HT1080 (cell line): ENCODE measurements around the gene ALAS1. TPM values are rescaled to one million over a fixed set of nuclear protein-coding genes. Genes with fewer than 3 reads are reported as not detected.

Source experiments
- DNase-seq: peaks from one replicate; pipeline ENCODE4 v3.0.0-alpha.2; 2015; ENCODE audit warnings: low read depth
- total RNA-seq: library from RNA; depleted of rRNA; stranded (reverse); fragments of >200 nt; shearing (Covaris generic); gene quantifications from 2 replicates; pipeline ENCODE4 v1.2.3, GENCODE V29; 2014; rRNA removed

Gene ALAS1
- total RNA-seq, 1 experiment from 2014 or later, result 71.5 TPM

- no peak for DNase-seq
Observed at GRCh38 chr3:52248816-52249547, 51.0 kb downstream of the ALAS1 start.

- DNase-seq, result no peak
Observed at GRCh38 chr3:52249683-52250082, 51.7 kb downstream of the ALAS1 start.

- no peak for DNase-seq
Observed at GRCh38 chr3:52250122-52250521, 52.2 kb downstream of the ALAS1 start.

- peak; percentile 87 for DNase-seq
Observed at GRCh38 chr3:52253314-52254304, 55.6 kb downstream of the ALAS1 start.

GRCh38 chr3:52254608-52255007 is 56.6 kb downstream of the ALAS1 start:
- no peak for DNase-seq

GRCh38 chr3:52256159-52256558 is 58.2 kb downstream of the ALAS1 start:
- no peak for DNase-seq

- DNase-seq, result no peak
Observed at GRCh38 chr3:52256622-52257021, 58.7 kb downstream of the ALAS1 start.

- no peak for DNase-seq
Observed at GRCh38 chr3:52257911-52258310, 60.0 kb downstream of the ALAS1 start.

- peak; percentile 46 for DNase-seq
Observed at GRCh38 chr3:52259035-52259434, 61.1 kb downstream of the ALAS1 start.

- no peak for DNase-seq
Observed at GRCh38 chr3:52259448-52259847, 61.5 kb downstream of the ALAS1 start.

GRCh38 chr3:52262447-52262846 is 64.5 kb downstream of the ALAS1 start:
- DNase-seq, result no peak

Other genes starting within 250 kb of the ALAS1 start
- gene GPR62, start 242.8 kb upstream of the ALAS1 start, total RNA-seq, result 0.08 and 0.23 TPM in 2 replicates
- 85.6 and 95.9 TPM in 2 replicates for gene PCBP4, start 230.7 kb upstream of the ALAS1 start, total RNA-seq
- gene ABHD14B, start 224.1 kb upstream of the ALAS1 start, total RNA-seq, result 75.0 and 94.0 TPM in 2 replicates
- gene ABHD14A, start 223.1 kb upstream of the ALAS1 start, total RNA-seq, result 24.6 and 25.1 TPM in 2 replicates
- gene ACY1, start 214.6 kb upstream of the ALAS1 start, total RNA-seq, result 105 and 171 TPM in 2 replicates
- 1,388 and 1,455 TPM in 2 replicates for gene RPL29, start 202.3 kb upstream of the ALAS1 start, total RNA-seq
- 31.9 and 39.9 TPM in 2 replicates for gene DUSP7, start 141.6 kb upstream of the ALAS1 start, total RNA-seq
- gene POC1A, start 43.7 kb upstream of the ALAS1 start, total RNA-seq, result 26.0 and 31.3 TPM in 2 replicates
- not detected in 2 replicates for gene TLR9, start 27.5 kb downstream of the ALAS1 start, total RNA-seq
- 180 and 202 TPM in 2 replicates for gene TWF2, start 41.0 kb downstream of the ALAS1 start, total RNA-seq
- gene PPM1M, start 47.6 kb downstream of the ALAS1 start, total RNA-seq, result 1.5 and 1.8 TPM in 2 replicates
- gene WDR82, start 80.5 kb downstream of the ALAS1 start, total RNA-seq, result 67.2 and 72.9 TPM in 2 replicates
- 19.1 and 26.5 TPM in 2 replicates for gene GLYCTK, start 89.7 kb downstream of the ALAS1 start, total RNA-seq
- gene DNAH1, start 118.2 kb downstream of the ALAS1 start, total RNA-seq, result 0.10 TPM in 2 replicates
- 90.4 and 103 TPM in 2 replicates for gene BAP1, start 211.8 kb downstream of the ALAS1 start, total RNA-seq
- gene PHF7, start 212.5 kb downstream of the ALAS1 start, total RNA-seq, result 6.0 and 6.3 TPM in 2 replicates
- gene SEMA3G, start 246.9 kb downstream of the ALAS1 start, total RNA-seq, result 0.43 and 0.53 TPM in 2 replicates